Stimulated activated CD8-positive, alpha-beta memory T cell treated with anti-CD3 and anti-CD28 coated beads, Interleukin-15, amount 100 ng/mL, for 4 hours (primary cell): Measurements from ENCODE around the gene POLD4.
"Not testable (repeated sequence)": the region's sequence is repeated elsewhere in the genome, so short reads cannot be mapped to it uniquely, and the experiment has no call there.

ENCODE experiments used
- DNase-seq, 2 donors: peaks; one replicate each; pipeline ENCODE4 v3.0.0-alpha.2; 2020; ENCODE audit warnings: low read depth in 2 of 2

POLD4 gene

DNA sequence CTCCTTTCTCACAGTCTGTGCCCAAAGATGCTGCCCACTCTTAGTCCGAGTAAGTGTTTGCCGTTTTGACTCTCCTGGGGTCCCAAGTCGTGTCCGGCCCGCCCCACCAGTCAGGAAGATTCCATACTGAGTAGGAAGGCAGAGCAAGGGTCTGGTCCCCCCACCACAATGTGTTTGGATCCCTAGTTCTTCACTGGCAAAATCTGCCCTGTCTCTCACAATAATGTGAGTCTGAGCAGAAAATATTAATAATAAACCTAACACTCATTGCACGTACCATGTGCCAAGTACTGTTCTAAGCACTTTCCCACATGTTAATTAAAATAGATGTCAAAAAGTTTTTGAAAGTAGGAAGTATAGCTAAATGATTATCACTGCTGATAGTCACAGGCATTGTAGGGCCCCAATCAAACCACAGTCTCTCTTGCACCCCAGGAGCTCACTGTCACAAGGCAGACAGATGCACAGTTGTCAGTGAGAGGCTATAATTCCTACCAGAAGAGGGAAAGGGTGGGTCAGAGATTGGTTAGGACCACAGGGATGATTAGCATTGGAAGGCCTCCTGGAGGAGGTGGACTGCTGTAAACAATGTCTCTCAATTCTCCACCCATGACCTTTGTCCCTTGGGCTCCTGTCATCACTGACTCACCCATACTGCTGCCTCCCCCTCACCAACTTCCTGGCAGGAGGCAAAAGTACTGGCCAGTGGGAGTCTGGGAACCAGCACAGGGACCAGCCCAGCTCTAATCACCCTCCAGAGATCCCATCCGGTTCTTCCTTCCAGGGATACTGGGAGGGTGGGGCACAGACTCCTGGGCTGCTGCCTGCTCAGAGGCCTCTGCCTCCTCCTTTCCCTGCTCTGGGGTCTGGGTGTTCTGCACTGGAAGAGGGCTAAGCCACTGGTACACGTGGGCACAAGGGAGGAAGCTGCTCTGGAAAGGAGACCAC lies 1.0 kb upstream of the POLD4 start:
- DNase-seq, result no peak

DNA sequence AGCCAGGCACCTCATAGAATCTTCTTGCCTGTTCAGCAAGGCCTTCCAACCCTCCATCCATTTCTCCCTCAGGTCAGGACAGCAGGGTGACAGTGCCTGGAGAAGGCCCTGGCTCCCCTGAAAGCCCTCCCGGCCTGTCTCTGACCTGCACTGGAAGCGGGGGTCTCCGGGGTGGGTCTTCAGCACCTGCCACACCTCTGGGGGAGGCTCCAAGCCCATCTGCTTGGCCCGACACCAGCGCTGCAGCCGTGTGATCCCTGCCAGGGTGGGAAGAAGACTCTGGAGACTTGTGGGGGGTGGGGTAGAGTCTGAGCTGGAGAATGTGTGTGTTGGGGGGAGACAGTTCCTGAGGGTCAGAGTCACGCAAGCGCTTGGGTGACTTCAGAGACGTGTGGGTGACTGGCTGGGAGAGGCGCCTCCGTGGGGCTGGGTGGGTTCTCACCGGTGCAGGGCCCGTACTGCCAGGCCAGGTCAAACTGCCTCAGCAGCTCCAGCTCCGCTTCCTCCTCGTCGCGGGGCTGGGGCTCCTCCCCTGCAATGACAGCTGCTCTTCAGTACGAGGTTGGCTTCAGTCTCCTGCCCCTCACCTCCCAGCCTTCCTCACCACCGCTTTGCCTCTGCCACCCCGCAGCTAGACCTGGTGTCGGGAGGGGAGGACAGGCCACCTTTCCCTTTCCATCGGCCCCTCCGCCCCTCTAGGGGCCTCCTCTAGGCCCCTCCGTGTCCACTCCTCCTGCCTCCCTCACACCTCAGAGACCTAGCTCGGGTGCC lies 615 bp downstream of the POLD4 start:
- no peak for DNase-seq

DNA sequence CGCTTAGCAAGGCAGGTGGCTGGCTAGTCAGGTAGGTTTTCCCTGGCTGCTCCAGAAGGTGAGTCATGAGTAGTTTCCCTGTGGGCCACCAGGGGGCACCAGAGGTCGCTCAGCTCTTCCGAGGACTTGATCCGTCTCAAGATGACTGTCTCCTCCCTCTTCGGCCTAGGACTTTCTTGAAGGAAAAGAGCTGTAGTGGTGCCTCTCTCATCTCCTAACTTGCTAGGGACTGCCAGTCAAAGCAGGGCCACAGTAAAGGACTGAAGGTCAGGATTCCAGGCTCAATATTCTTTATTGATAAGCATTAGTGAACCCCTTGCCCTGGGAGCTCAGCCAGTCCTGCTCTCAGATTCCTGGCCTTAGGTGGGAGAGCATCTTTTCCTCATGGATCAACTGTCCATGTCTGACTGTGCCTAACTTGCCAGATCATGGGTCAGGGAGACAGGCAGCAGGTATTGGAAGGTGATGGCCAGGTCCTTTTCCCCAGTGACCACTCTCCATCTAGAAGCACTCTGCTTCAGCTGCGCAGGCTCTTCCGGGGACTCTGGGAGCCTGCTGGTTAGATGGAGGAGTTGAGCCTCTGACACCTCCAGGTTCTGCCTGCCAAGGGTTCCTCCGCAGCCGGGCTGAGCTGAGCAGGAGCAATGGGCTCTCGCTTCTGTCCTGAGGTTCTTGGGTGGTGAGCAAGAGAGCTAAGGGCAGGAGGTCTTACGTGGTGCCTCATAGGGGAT lies 1.9 kb downstream of the POLD4 start:
- DNase-seq, result no peak

DNA sequence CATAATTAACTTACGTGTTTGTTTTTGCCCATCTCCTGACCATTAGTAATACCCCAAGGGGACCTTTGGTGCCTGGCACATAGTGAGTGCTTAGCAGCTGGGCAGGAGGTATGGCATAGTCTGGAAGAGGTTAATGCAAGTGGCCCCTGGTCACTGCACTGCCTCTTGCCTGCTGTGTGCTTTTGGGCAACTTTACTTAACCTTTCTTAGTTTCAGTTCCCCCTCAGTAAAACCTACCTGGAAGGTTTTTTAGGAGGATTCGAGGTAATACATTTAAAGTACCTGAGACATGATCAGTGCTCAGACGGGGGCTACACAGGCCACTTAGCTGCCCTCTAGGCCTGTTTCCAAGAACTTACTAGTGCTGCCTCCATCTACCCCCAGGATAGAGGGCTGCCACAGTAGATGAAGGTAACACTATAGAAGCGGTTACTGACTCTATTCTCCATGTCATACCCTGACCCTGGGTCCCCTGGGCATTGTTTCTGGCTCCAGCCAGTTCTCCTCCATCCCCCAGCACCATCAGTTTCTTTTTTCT lies 3.3 kb downstream of the POLD4 start:
- no peak for DNase-seq

DNA sequence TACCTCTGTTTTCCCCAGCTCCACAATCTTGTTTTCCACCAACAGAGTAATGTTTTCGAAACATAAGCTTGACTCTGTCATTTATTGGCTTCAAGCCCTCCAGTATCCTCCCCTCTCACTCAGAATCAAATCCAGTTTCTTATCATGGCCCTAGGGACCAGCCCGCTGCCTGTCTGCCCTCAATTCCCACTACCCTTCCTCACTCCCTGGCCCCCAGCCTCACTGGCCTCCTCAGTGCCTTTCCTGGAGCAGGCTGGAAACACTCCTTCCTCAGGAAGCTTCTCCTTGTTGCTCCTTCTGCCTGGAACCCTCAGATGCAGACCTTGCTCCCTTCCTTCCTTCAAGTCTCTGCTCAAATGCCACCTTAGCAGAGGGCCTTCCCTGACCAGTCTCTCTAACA lies 3.9 kb downstream of the POLD4 start:
- DNase-seq, result no peak

DNA sequence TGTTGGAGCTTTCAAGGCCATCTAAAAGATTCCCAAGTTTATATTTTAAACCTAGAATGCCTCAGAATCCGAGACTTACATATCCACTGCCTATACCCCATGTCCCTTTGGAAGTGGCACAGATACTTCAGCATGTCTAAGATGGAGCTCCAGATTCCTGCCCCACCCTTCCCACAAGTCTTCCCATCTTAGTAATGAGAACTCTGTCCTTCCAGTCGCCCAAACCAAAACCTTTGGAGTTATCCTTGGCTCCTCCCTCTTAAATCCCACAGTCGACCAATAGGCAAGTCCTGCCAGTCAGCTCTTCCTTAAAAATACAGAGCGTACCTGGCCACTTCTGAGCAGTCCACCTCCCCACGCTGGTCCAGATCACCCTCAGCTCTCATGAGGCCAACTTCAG lies 4.3 kb downstream of the POLD4 start:
- no peak for DNase-seq

DNA sequence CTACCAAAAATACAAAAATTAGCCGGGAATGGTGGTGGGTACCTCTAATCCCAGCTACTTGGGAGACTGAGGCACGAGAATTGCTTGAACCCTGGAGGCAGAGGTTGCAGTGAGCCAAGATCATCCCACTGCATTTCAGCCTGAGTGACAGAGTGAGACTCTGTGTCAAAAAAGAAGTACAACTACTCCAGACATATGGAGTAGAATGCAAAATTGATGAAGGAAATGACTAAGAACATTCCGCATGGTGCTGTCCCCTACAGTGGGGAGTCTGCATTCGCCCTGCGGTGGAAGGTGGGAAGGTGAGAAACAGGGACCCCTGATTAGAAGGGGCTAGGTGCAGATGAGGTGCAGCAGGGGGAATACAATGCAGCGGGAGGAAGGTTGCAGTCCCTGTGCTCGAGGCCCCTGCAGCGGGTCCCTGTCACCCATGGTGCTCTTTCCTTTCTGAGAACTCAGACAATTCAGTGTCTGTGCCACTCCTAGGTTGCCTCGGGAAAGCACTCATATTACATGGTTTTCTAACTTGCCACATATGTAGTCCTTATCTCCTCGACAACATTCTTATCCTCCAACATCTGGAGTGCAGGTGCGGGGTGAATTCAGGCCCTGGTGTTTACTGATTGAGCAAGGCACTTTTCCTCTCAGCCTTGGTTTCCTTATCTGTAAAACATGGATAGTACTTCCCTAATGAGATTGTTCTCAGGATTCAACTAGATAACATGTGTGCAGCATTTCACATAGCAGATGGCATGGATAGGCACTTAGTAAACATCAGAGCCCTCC lies 5.2 kb downstream of the POLD4 start:
- DNase-seq, result no peak

DNA sequence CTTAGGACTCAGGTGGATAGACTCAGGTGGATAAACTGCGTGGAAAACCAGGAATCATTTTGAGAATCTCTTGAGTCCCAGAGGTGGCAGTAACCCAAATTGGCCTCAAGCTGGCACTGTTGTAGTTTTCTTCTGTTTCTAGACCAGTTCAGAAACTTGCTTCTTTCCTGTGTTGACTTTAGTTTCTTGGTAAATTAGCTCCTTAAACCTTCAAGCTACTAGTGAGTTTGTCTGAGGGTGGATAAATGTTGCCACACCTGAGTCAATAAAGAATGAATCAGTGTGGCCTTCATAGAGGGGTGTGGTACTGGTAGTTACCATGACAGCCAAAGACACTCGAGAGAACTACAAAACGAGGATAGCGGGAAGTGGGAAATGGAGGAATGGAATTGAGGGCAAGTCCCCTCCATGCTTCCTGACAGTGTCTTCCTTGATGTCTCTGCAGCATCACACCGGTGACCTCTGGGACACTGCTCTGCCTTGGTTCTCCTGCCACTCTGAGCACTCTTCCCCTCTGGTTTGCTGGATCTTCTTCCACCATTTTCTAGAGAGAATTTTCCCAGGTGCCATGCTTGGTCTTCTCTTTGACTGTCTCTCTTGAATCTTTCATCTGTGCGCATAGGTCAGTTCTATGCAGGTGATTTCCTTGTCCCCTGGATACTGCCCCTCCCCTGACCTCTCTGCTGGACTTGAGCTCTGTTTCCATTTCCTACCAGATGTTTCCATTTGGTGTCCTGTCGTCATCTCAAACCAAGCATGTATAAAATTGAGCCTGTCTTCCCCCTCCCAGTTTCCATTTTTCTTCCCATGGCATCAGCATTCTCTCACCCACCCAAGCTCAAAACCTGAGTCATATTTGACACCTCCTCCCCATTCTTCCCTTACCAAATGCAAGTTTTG lies 7.2 kb downstream of the POLD4 start:
- no peak for DNase-seq

DNA sequence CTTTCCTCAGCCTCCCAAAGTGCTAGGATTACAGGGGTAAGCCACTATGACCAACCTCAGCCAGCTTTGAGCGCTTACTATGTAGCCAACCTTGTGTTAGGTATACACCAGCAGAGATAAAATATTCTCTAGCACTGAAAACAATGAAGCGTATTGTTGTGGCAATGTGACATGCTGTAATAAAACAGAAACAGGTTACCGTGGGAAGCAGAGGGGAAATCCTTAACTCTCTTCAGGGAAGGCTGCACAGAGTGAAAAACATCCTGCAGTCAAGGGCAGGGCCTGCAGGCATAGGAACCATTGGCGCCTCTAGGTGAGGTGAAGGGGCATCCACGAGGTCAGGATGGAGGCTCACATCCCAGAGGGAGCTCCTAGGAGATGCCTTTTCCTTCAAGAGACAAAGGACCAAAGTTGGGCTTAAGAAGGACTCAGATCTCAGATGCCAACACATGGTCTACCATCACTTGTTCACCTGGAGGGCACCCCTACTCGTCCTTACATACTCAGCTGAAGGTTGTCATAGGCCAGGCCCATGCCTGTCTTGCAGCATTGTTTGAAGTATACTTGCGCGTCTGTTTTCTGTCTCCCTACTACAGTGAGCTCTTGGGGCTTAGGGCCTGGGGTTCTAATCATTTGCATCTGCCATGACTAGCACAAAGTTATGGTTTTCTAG lies 8.0 kb downstream of the POLD4 start:
- DNase-seq, result no peak

DNA sequence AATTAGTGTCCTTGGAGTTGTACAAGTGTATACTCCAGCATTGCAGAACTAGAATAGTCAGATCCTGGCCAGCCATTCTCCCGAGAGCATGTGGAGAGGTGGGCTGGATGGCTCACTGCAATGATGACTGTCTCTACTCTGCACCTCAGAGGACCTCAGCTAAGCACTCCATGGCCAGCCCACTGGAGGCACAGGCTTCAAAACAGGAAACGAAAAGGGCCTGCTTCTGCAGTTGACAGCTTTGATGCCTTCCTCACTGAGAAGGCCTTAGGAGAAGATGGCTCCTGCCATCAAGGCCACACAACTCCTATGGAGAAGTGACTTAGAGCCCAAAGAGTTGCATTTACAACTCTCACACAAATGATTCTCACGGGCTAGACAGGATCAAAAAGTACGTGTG lies 9.1 kb downstream of the POLD4 start:
- no peak for DNase-seq

DNA sequence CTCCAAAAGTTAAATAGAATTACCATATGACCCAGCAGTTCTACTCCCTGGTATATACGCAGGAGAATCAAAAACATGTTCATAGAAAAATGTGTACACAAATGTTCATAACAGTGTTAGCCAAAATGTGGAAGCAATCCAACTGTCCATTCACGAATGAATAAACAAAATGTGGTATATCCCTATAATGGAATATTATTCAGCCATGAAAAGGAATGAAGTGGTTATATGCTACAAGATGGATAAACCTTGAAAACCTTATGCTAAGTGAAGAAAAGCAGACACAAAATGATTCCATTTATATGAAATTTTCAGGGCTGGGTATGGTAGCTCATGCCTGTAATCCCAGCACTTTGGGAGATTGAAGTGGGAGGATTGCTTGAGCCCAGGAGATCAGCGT lies 16.1 kb downstream of the POLD4 start:
- DNase-seq, result no peak

DNA sequence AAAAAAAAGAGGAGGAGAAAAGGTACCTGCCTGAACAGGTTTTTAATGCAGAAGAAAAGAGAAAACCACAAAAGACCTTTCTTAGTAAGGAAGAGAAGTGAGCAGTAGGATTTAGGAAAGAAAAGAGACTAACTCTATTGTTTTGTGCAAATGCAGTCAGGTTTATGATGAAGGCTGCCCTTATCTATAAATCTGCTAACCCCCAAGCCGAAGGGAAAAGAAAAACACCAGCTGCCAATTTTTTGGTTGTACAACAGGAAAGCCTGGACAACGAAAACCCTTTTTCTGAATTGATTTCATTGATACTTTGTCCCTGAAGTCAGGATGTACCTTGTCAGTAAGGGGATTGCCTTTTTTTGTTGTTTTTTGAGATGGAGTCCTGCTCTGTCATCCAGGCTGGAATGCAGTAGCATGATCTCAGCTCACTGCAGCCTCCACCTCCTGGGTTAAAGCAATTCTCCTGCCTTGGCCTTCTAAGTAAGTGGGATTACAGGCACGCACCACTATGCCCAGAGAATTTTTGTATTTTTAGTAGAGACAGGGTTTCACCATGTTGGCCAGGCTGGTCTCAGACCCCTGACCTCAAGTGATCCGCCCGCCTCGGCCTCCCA lies 21.2 kb downstream of the POLD4 start:
- DNase-seq, result no peak

DNA sequence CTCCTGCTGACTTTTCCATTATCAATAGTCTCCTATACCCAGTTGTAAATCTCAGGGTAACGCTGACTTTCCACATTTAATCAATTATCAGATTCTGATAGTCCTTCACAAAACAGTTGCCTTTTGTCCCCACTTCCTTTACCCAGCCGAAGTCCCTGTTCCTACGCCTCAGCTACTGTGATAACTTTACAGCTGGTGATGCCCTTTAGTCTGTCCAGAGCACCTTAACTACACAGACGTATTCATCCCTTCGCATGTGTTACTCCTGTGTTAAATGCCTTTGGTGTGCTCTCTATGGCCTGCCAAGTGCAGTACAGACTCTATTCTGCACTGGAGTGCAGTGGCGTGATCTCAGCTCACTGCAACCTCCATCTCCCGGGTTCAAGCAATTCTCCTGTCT lies 29.8 kb downstream of the POLD4 start:
- no peak for DNase-seq

DNA sequence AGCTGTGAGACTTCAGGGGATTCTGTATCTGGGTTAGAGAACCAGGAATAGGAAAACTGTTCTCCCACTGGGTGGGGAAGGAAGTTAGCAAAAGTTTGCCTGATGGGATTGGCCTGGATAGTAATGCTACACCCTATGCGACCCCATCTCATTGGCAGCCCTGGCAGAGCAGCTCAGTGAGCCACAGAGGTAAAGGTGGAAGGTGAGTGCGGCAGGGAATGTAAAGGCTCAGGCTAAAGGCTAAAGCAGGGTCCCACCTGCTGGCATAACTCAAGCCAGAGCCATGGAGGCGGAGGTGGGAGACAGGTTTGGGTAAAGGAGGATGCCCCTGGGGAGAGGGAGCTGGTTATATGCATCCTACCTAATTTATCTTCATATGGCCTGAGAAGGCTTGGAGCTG lies 31.3 kb downstream of the POLD4 start:
- DNase-seq, result no peak

DNA sequence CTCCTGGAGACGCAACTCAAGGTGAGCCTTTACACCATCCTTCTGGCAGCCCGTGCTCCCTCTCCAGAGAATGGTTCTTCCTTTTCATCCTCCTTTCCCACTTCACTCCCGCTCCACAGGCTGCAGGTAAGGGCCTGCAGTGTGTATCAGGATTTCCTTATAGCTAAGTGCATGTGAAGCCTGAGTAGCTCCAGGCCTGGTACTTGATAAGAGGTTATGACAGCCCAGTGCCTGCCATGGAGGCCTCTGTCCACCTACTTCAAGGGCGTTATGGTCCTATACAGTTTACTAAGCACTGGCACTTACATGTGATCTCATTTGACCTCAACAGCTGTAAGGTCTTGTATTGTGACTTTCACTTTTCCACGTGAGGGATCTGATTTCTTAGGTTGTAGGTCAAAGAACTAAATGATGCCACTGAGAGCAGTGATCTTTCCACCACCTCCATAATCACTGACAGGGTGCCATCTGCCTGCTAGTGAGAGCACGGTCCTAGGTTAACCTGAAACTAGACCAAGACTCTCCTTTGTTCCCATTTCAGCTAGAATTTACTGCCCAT lies 32.0 kb downstream of the POLD4 start:
- DNase-seq, result no peak

DNA sequence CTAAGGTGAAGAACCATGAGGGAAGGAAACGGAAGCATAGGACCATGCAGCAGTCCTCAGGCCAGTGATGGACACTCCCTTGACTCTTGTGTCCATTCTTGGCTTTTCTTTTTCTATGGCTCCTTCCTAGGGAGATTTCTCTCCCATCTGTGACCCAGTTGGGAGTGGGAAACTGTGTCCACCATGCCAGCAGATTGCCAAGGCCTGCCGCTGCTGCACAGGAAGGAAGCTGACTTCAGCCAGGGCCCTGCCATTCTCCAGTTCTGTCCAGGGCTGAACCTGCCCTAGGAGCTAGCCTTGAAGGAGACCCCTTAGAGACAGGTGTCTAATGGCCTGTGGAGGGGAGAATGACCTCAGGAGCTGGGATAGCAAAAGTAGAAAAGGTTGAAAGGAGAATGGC lies 32.7 kb downstream of the POLD4 start:
- no peak for DNase-seq

DNA sequence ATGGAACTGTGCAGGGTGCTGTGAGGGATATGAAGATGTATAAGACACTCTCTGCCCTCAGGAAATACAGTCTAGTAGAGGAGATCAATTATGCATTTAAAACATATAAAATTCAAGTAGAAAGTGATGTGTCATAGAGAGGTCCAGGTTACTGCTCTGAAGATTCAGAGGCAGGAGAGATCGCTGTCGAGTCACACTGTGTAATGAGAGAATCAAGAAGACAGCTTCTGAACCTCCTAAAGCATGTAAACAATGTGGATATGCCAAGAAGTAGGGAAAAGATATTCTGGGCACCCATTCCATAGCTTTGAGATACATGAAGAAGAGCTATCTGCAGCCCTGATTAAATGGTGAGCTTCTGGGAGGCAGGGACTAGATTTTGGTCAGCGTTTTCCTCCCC lies 33.3 kb downstream of the POLD4 start:
- DNase-seq, result no peak

DNA sequence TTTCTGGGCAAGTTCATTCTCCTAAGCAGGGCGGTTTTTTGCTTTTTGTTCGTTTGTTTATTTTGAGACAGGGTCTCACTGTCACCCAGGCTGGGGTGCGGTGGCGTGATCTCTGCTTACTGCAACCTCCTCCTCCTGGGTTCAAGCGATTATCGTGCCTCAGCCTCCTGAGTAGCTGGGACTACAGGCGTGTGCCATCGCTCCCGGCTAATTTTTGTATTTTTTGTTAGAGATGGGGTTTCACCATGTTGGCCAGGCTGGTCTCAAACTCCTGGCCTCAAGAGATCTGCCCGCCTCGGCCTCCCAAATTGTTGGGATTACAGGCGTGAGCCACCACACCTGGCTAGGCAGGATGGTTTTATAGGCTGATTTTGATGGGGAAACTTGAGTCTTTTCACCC lies 34.5 kb downstream of the POLD4 start:
- DNase-seq, result not testable (repeated sequence)
